Keratinocyte (primary cell): ENCODE measurements around the gene MED12L.

Experiments used
- EZH2 ChIP-seq: IDR thresholded peaks from one replicate; pipeline ENCODE4 v1.6.1; 2012; ENCODE audit warnings: inconsistent platforms, mild to moderate bottlenecking, low read length, moderate library complexity
- TF ChIP-seq, protein P1 (sequence below), 3 experiments: IDR thresholded peaks in 1 of 3; conservative IDR thresholded peaks in 1 of 3; optimal IDR thresholded peaks in 1 of 3; 2 replicates in 2 of 3; 3 replicates in 1 of 3; pipeline versions ENCODE3 to v1.5.1; 2011; ENCODE audit warnings: low read length in 3 of 3, mild to moderate bottlenecking in 3 of 3, moderate library complexity in 2 of 3, control low read depth in 1 of 3, inconsistent platforms in 1 of 3; ENCODE audit not compliant: insufficient read depth in 2 of 3; ENCODE audit errors: extremely low read depth in 1 of 3

GRCh38 chr3:151204530-151205402 lies 119.3 kb downstream of the MED12L start:
- TF ChIP-seq, protein P1, sequence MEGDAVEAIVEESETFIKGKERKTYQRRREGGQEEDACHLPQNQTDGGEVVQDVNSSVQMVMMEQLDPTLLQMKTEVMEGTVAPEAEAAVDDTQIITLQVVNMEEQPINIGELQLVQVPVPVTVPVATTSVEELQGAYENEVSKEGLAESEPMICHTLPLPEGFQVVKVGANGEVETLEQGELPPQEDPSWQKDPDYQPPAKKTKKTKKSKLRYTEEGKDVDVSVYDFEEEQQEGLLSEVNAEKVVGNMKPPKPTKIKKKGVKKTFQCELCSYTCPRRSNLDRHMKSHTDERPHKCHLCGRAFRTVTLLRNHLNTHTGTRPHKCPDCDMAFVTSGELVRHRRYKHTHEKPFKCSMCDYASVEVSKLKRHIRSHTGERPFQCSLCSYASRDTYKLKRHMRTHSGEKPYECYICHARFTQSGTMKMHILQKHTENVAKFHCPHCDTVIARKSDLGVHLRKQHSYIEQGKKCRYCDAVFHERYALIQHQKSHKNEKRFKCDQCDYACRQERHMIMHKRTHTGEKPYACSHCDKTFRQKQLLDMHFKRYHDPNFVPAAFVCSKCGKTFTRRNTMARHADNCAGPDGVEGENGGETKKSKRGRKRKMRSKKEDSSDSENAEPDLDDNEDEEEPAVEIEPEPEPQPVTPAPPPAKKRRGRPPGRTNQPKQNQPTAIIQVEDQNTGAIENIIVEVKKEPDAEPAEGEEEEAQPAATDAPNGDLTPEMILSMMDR (optimal IDR thresholded peaks at IDR 0.05 in 1 of 3, IDR thresholded peaks at IDR 0.05 in 1 of 3, conservative IDR thresholded peaks at IDR 0.05 in 1 of 3; ENCODE audit: extremely low read depth in 1 of 3, insufficient read depth in 2 of 3, low read length in 3 of 3), result no peak
- no peak for TF ChIP-seq EZH2
